ENCODE measurements around the gene INSIG2. TPM values are rescaled to one million over a fixed set of nuclear protein-coding genes. Genes with fewer than 3 reads are reported as not detected.

INSIG2 gene
- total RNA-seq, 1 experiment from 2014 or later, result 12.2 TPM

DNA sequence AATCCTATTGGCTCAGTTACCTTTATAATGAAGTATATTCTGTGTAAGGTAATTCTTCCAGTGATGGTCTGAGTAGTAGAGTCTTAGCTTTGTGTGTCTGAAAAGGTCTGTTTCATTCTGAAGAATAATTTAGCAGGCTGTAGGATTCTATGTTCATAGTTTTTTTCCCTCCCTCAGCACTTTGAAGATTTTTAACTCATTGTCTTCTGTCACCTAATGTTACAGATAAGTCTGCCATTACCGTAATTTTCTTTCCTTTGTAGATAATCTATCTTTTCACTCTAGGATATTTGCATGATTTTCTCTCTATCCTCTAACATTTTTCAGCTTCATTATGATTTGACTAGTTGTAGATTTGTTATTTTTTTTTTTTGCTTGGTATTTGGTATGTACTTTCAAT, 22.7 kb downstream of the INSIG2 start:
- H3K27ac Mint-ChIP-seq (ENCODE audit: unreplicated experiment), result no peak overlapping the region

DNA sequence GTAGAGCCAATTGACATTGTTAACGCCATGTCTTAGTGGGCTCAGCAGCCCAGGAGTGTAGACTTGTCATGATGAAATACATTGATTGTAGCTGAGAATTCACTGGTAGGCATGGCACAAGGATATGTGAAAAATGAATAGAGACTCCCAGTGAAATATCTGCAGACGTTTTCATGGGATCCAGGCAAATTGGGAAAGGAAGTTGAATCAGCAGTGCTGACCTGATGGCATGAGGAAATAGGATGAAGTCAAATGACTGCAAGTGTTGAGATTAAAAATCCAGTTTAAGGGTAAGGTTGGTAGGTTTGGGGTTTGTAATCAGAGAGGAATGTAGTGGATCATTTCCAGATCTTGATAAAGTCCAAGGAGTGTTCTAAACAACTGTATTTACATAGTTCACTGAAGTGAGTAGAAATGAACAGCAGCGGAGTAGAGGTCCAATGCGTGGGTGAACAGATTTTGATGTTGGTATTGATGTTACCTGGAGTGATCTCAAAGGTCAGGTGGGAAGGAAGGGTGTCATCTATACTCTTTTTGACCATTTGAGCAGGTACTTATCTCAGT, 24.6 kb downstream of the INSIG2 start:
- no peak for DNase-seq
- no peaks in the 10 kb centered on the region for H3K36me3 ChIP-seq (ENCODE audit: control insufficient read depth, insufficient read depth, low read length)
- Mint-ChIP-seq H3K9me3 (ENCODE audit: unreplicated experiment) (no peaks in the 10 kb centered on the region), H3K4me3 (ENCODE audit: unreplicated experiment) (no peak overlapping the region), H3K27me3 (ENCODE audit: insufficient read depth, unreplicated experiment) (no peaks in the 10 kb centered on the region), H3K36me3 (ENCODE audit: insufficient read depth, unreplicated experiment) (no peaks in the 10 kb centered on the region), H3K27ac (ENCODE audit: unreplicated experiment) (no peak overlapping the region), H3K4me1 (ENCODE audit: low read depth, unreplicated experiment) (peaks cover 7% of the 10 kb centered on the region)
- H3K27me3 ChIP-seq (replicated peaks; ENCODE audit: control insufficient read depth, insufficient read depth, low read length), result no peaks in the 10 kb centered on the region
- intact Hi-C loops (cut with micrococcal nuclease; ENCODE audit: unreplicated experiment), result no loop called here
- BruUV-seq (replicated peaks), result no TSS peak
- TF ChIP-seq, protein P1, sequence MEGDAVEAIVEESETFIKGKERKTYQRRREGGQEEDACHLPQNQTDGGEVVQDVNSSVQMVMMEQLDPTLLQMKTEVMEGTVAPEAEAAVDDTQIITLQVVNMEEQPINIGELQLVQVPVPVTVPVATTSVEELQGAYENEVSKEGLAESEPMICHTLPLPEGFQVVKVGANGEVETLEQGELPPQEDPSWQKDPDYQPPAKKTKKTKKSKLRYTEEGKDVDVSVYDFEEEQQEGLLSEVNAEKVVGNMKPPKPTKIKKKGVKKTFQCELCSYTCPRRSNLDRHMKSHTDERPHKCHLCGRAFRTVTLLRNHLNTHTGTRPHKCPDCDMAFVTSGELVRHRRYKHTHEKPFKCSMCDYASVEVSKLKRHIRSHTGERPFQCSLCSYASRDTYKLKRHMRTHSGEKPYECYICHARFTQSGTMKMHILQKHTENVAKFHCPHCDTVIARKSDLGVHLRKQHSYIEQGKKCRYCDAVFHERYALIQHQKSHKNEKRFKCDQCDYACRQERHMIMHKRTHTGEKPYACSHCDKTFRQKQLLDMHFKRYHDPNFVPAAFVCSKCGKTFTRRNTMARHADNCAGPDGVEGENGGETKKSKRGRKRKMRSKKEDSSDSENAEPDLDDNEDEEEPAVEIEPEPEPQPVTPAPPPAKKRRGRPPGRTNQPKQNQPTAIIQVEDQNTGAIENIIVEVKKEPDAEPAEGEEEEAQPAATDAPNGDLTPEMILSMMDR (IDR thresholded peaks at IDR 0.05; ENCODE audit: insufficient read depth in 1 of 2, low read depth in 1 of 2, low read length in 1 of 2, severe bottlenecking in 1 of 2, unreplicated experiment in 1 of 2), result no peak
- ChIA-PET CTCF (no interaction called here), POLR2A (no interaction called here)
- no peaks in the 10 kb centered on the region for H3K4me1 ChIP-seq
- H3K4me3 ChIP-seq (ENCODE audit: low read depth, low read length), result no peak overlapping the region
- no peaks in the 10 kb centered on the region for H3K9me3 ChIP-seq

More for the DNA sequence above, 22.7 kb downstream of the INSIG2 start:
- Histone ChIP-seq H3K4me3 (ENCODE audit: low read depth, low read length) (no peak overlapping the region), H3K4me1 (no peaks in the 10 kb centered on the region), H3K36me3 (ENCODE audit: control insufficient read depth, insufficient read depth, low read length) (no peaks in the 10 kb centered on the region), H3K9me3 (no peaks in the 10 kb centered on the region), H3K27me3 (replicated peaks; ENCODE audit: control insufficient read depth, insufficient read depth, low read length) (no peaks in the 10 kb centered on the region)
- intact Hi-C loops (cut with micrococcal nuclease; ENCODE audit: unreplicated experiment), result no loop called here
- Mint-ChIP-seq H3K4me3 (ENCODE audit: unreplicated experiment) (no peak overlapping the region), H3K9me3 (ENCODE audit: unreplicated experiment) (no peaks in the 10 kb centered on the region), H3K4me1 (ENCODE audit: low read depth, unreplicated experiment) (peaks cover 7% of the 10 kb centered on the region), H3K27me3 (ENCODE audit: insufficient read depth, unreplicated experiment) (no peaks in the 10 kb centered on the region), H3K36me3 (ENCODE audit: insufficient read depth, unreplicated experiment) (no peaks in the 10 kb centered on the region)
- BruUV-seq (replicated peaks), result no TSS peak
- no peak for DNase-seq
- TF ChIP-seq, protein P1 (IDR thresholded peaks at IDR 0.05; ENCODE audit: insufficient read depth in 1 of 2, low read depth in 1 of 2, low read length in 1 of 2, severe bottlenecking in 1 of 2, unreplicated experiment in 1 of 2), result no peak
- ChIA-PET POLR2A (no interaction called here), CTCF (no interaction called here)

DNA sequence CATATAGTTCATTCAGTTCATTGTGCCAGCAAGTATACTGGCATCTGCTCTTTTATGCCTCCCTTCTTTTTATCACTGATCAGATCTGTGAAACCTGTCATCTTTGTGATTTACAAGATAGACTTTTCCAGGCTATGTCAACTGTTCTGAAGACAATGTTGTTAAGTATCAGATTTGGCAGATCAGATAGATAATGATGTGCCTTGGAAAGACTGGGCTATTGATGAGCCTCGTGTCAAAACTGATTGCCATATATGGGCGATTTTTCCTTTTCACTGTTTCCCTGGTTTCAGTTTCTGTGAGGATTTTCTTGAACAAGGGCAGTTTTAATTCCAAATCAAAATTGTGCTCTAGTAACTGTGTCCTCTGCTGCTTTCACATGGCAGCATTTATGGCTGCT, 26.6 kb downstream of the INSIG2 start:
- H3K4me1 ChIP-seq, result no peaks in the 10 kb centered on the region
- ChIA-PET CTCF (no interaction called here), POLR2A (no interaction called here)
- H3K27me3 Mint-ChIP-seq (ENCODE audit: insufficient read depth, unreplicated experiment), result no peaks in the 10 kb centered on the region
- no peaks in the 10 kb centered on the region for H3K27me3 ChIP-seq (replicated peaks; ENCODE audit: control insufficient read depth, insufficient read depth, low read length)
- H3K27ac Mint-ChIP-seq (ENCODE audit: unreplicated experiment), result no peak overlapping the region
- no peaks in the 10 kb centered on the region for H3K36me3 ChIP-seq (ENCODE audit: control insufficient read depth, insufficient read depth, low read length)
- no peaks in the 10 kb centered on the region for H3K9me3 Mint-ChIP-seq (ENCODE audit: unreplicated experiment)
- no peak for DNase-seq
- no peaks in the 10 kb centered on the region for H3K9me3 ChIP-seq
- intact Hi-C loops (cut with micrococcal nuclease; ENCODE audit: unreplicated experiment), result no loop called here
- TF ChIP-seq, protein P1 (IDR thresholded peaks at IDR 0.05; ENCODE audit: insufficient read depth in 1 of 2, low read depth in 1 of 2, low read length in 1 of 2, severe bottlenecking in 1 of 2, unreplicated experiment in 1 of 2), result no peak
- H3K4me1 Mint-ChIP-seq (ENCODE audit: low read depth, unreplicated experiment), result peaks cover 7% of the 10 kb centered on the region
- no peaks in the 10 kb centered on the region for H3K36me3 Mint-ChIP-seq (ENCODE audit: insufficient read depth, unreplicated experiment)
- no TSS peak for BruUV-seq (replicated peaks)
- no peak overlapping the region for H3K4me3 ChIP-seq (ENCODE audit: low read depth, low read length)
- H3K4me3 Mint-ChIP-seq (ENCODE audit: unreplicated experiment), result no peak overlapping the region
